Right ventricle myocardium inferior (tissue), 1 donor: Measurements from ENCODE around the gene NIN. TPM values are rescaled to one million over a fixed set of nuclear protein-coding genes. Genes with fewer than 3 reads are reported as not detected.
A peak's percentile ranks its signal among the peaks of the same experiment; 100 is the strongest.

Experiments
- ATAC-seq: fragments of 200-7000 bp; cut with Tn5 transposase; one replicate; pipeline ENCODE4 v1.9.1; 2020; ENCODE audit warnings: mild to moderate bottlenecking, moderate library complexity
- DNase-seq: peaks from one replicate; pipeline ENCODE4 v3.0.0; 2021; ENCODE audit errors: missing footprints
- intact Hi-C: fragments of 100-400 bp; cut with DNase I; formaldehyde crosslinking; loops from one replicate; pipeline ENCODE4 v1.11.0; 2022
- total RNA-seq: library from RNA; stranded (reverse); fragmentation: NEBNext Ultra II Directional; extraction: Animal tissue kit (Norgen Biotek cat#: 25700); gene quantifications from one replicate; pipeline ENCODE4 v1.2.1, GENCODE V29; 2021
- donor health status: DM: no; HTN: yes; CAD: no; lungs with severe emphysema.

The NIN gene
- total RNA-seq, 1 donor from 2014 or later: 22.2 TPM

DNA sequence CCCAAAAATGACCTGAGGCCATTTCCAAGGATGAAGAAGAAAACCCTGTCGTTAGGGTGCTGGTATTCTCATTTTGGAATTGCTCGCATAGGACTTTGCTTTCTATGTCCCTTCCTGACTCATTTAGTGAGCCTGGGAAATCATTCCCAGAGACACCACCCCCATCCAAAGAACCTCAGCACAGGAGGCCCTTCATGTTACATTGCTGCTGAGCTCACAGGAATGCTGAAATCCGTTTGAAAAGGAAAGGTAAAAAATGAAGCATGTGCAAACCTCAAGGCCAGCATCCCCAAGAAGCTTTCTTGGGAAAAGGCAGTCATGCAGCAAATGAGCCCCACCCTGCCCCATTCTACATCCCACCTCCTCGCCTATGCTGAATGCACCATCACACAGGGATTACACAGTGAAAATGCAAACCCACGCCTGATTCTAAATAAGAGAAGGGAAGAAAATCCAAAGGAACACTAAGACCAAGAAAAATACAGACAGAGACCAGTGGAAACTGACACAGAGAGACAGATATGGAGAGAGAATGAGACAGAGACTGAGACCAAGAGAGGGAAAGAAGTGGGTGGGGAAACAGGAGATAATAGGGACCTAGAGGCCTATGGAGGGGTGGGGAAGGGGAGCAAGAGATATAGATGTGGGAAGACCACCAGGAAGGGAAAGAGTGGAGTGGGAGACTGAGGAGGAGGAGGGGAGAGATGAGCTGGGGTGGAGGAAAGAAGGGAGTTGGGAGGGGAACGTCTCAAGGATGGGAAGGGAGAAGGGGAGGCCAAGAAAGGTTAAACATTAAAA is 33.5 kb downstream of the NIN start:
- no peak for ATAC-seq
- no peak for DNase-seq
- intact Hi-C loops: no loop called here

DNA sequence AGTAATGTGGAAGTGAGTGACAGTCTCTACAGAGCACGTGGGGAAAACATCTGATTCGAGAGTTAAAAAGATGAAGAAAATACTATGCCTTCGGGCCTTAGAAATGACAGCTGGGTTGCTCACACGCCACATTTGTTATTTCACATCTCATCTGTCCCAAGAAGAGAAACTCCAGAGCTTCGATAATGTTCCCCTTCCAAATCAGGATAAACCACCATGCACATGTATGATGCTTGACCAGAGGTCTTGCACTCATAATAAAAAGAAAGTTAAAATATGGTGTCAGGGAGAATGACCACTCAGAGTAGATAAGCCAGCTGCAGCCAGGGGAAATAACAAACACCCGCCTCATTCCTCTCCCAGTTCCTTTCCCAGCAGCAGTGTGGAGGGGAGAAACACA is 34.6 kb downstream of the NIN start:
- DNase-seq (no peak), ATAC-seq (no peak)
- intact Hi-C loops: no loop called here

DNA sequence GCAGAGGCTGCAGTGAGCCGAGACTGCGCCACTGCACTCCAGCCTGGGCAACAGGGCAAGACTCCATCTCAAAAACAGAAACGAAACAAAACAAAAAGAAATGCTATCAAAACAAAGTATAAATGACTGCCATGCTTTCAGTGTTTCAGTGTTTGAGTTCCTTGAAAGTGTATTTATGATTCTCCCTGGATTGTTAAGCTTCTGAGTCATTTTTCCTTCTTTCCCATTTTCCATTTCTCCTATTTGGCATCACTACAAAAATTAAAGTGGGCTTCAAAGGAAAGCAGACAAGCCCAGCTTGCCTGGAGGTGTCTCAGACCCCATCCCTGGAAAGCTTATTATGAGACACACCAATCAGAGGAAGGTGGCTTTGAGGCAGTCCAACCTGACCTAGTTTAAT is 35.1 kb downstream of the NIN start:
- intact Hi-C loops: no loop called here

DNA sequence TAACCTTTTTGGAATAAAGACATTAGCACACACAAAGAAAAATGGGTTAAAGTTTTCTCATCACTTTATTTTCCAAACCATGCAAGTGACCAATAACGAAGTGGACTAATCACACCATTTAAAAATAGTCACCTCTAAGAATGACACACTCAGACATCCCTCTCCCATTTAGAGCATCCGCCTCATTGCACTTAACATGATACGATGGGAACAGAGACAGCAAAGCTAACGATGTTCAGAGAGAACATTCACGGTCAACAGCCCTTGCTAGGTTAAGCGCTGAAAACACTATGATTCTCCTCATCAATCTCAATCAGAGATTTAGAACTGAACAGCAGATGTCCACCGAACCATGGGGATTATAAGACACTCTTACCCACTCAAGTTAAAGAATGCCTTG is 35.8 kb downstream of the NIN start:
- intact Hi-C loops: no loop called here
- ATAC-seq: no peak
- no peak for DNase-seq

More for the DNA sequence above, 35.1 kb downstream of the NIN start:
- DNase-seq: no peak
- ATAC-seq: no peak

DNA sequence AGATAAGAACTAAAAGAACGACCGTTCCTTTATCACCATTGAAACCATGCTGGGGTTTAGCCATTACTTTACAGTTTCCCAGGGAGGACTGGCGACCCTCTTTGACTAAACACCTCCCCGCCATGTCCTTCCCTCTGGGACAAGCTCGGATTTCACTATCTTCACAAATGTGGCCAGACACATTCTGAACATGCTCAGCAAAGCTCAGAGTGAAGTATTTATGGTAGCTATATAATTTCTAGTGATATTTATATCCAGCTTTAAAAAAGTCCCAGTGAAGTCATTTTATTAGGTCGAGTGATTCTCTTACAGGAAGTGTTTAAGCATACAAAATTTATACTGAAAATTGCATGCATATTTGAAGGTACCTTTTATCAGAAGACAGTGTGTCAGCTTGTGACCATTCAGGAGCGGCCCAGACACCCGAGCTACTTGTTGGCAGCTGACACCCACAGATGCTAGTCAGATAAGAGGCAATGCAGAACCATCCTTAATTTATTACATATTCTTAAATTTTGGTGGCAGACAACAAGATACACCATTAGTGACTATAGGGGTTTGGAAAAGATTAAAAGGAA is 36.8 kb downstream of the NIN start:
- ATAC-seq: no peak
- no peak for DNase-seq
- intact Hi-C loops: loop anchor here (5.0 kb wide), 1 partner anchor 68 kb away; no protein-coding TSS in a partner anchor

DNA sequence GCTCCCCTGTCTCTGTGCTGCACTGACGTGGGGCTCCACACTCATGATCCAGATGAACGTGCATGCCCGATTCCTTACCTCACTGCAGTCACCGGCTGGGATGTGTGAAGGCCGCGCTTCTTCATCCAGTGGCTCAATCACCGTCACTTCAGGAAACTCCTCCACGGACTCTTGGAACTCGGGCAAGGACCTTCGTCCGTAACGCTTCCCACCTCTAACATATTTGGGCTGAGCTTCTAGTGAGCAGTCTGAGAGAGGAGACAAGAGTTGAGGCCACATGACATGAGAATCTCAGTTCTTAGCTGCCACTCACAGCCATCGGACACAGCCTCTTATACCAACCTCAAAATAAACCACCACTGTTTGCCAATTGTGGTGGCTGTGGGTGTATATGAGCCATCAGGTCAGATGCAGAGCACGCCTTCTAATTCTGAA is 38.3 kb downstream of the NIN start:
- intact Hi-C loops: loop anchor here (5.0 kb wide), 1 partner anchor 70 kb away; no protein-coding TSS in a partner anchor
- ATAC-seq (peak; percentile 92), DNase-seq (no peak)

DNA sequence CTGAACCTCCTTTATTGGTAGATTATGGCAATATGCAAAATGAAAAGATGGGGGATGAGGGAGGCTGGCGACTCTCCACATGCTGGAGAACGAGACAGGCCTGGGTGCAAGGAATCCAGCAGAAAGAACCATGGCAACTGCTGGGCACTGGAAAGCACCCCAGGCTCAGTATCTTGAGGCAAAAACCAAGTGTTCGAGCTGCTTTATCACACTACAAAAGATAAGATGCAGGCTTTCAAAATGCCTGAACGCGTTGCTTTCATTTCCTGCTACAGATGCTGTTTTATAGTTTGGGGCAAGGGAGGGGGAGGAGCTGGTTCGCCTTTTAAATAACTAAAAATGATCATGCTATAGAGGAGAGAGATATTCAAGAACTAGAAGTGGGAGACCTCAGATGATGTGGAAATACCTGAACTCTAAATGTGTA is 38.9 kb downstream of the NIN start:
- no peak for ATAC-seq
- DNase-seq: no peak
- intact Hi-C loops: loop anchor here (5.0 kb wide), 1 partner anchor 70 kb away; no protein-coding TSS in a partner anchor

DNA sequence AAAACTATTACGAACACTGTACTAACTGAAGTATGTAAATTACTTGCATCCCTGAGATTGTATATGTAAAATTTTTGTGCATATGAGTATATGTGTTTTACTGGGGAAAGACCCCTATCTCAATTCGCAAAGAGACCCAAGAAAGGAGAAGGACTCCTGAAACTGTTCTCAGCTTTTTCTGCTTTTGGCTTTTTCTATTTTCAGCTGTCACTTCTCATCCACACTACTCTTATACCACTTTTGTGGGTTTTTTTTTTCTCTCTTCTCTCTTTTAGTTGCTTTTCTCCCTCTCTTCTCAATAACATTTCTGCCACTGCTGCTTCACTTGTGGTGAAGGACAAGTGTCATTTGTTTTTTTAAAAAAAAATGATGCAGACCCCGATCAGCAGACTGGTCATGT is 39.8 kb downstream of the NIN start:
- DNase-seq (no peak), ATAC-seq (no peak)
- intact Hi-C loops: loop anchor here (5.0 kb wide), 1 partner anchor 71 kb away; no protein-coding TSS in a partner anchor

DNA sequence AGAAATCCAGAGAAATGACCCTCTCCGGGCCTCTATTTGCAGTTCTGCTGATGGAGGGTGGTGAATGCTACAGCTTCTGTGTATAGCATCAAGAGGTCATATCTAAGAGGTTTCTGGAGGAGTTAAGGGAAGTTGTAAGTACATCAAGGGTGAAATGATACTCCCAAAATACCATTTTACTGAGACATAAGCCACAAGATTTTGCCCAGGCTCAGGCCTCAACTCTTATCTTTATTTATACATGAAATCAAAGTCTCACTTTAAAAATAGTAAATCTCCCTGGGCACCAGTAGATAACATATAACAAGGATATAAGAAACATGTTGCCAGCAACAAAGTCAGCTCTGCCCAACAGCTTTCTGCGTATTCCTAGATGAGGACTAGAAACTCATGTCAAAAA is 40.4 kb downstream of the NIN start:
- no peak for DNase-seq
- no peak for ATAC-seq
- intact Hi-C loops: loop anchor here (5.0 kb wide), 1 partner anchor 72 kb away; no protein-coding TSS in a partner anchor

DNA sequence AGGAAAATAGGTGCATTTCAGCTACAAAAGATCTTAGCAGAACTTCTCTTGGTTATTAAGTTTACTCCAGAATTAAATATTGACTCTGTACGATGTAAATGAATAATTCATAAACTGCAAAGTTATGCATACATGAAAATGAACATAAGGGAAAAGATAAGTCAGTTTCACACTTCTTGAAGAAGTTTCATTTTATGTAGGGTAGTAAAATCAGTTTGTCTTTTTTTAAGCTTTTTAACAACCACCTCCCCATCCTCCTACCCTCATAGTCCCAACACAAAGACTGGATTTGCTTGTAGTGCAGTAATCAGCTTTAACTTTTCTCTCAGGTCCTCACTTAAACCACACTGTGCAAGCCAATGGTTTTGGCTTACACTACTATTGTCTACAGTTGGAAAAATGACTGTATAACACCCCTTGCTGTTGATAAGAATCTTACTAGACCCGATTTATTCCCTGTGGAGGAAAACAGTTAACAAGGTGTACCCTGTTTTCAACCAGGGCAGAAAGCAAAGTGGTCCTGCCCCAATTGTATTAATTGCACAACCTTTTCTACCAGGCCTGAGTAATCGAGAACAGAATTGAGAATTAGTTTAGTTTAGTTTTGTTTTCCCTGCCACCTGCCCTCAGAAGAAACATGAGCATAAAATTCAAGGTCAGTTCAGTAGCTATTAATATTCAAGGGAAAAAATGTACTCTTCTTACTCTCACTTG is 44.1 kb downstream of the NIN start:
- DNase-seq (no peak), ATAC-seq (no peak)
- intact Hi-C loops: loop anchor here (10.0 kb wide), 1 partner anchor 472 kb away; the partner anchor contains the start of genes DMAC2L and L2HGDH

DNA sequence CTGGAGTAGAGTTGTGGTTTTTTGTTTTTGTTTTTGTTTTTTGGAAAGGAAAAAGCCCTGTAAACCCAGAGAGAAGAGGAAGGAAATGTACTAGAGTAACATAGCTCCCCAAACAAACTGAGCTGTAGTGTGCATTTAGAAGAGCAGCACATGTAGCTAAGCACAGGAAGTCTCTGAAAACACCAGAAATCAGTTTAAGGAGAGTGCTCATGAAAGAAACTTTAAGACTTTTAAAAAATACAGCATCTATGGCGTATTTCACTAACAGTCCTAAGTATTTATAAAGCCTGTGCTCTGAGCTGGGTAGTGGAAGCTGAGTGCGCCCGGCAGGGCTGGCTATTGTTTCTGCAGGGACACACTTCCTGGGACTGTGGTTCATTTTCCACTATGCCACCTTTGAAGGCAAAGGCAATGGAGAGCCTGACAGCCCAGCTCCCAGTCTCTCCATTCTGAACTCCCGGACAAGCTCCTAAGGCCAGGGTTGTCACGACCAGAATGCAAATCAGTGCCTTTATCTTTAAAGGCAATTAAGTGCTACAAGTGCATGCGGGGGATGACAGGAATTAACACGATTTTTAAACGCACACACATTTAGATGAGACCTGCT is 45.4 kb downstream of the NIN start:
- intact Hi-C loops: loop anchor here (10.0 kb wide), 1 partner anchor 471 kb away; the partner anchor contains the start of genes DMAC2L and L2HGDH
- DNase-seq (no peak), ATAC-seq (peak; percentile 30)

DNA sequence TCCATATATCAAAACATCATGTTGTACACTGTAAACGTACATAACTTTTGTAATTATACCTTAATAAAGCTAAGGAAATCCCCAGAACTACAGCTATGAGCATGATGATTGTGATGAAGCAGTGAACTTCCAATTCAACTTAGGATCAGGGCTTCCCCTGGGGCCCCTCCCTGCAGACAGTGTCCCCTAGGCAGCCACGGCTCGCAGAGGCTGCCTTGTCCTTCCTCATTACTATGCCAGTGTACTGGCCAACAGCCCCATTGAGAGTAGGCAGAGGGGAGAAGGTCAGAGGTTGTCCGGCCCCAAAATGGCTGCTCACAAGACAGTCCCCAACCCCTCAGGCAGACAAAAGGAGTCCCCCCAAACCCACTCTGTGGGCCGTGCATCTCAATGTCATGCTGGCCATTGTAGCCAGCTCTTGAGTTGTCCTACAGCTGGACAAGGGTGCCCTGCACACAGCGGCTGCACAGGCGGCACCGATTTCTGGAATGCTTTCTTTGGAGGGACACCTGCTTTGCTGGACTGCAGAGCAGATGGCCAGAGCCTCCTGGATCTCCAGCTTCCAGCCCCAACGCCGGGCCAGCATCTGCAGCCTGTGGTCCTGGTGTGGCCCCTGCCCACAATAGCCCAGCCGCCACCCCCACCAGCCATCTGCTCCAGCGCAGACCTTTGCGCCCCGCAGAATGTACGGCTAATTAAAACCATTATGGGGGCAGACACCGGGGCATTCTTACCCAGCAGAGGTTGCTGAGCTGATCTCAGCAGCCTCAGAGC is 46.1 kb downstream of the NIN start:
- no peak for ATAC-seq
- no peak for DNase-seq
- intact Hi-C loops: loop anchor here (10.0 kb wide), 1 partner anchor 470 kb away; the partner anchor contains the start of genes DMAC2L and L2HGDH

DNA sequence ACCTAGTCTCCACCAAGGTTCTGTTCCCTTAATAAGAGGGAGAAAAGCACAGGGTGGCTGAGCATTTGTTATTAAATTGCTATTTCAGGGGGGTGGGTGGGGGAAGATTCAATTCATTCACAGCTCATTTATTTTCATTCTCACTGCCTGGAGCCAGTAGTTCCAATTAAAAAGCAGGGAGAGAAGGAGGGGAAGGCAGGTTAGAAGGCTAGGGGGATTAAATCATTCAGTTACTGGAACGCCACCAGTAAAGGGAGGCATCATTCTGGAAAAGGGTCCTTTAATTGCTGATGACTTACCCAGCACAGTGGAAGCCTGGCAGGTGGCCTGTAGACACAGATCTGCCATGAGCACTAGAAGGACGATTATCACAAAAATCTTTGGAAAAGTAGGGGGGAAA is 47.4 kb downstream of the NIN start:
- DNase-seq (no peak), ATAC-seq (no peak)
- intact Hi-C loops: loop anchor here (10.0 kb wide), 1 partner anchor 469 kb away; the partner anchor contains the start of genes DMAC2L and L2HGDH

DNA sequence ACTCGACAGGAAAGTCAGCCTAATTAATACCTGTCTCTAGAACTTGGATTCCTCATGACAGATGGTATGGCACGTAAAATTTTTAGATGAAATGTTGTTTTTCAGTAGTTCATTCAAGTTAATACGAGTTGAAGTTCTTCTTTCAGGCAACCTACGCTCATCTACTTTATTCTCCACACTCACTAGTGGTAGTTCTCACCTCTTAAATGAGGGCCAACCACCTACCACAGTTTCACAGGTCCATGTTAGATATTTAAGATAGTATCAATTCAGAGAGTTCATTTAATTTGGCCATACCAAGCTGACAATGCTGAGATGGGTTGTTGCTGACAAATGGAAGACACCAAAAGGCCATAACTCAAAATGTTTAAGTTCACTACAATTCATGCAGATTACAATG is 50.6 kb downstream of the NIN start:
- intact Hi-C loops: loop anchor here (10.0 kb wide), 1 partner anchor 466 kb away; the partner anchor contains the start of genes DMAC2L and L2HGDH
- DNase-seq: no peak
- ATAC-seq: no peak

DNA sequence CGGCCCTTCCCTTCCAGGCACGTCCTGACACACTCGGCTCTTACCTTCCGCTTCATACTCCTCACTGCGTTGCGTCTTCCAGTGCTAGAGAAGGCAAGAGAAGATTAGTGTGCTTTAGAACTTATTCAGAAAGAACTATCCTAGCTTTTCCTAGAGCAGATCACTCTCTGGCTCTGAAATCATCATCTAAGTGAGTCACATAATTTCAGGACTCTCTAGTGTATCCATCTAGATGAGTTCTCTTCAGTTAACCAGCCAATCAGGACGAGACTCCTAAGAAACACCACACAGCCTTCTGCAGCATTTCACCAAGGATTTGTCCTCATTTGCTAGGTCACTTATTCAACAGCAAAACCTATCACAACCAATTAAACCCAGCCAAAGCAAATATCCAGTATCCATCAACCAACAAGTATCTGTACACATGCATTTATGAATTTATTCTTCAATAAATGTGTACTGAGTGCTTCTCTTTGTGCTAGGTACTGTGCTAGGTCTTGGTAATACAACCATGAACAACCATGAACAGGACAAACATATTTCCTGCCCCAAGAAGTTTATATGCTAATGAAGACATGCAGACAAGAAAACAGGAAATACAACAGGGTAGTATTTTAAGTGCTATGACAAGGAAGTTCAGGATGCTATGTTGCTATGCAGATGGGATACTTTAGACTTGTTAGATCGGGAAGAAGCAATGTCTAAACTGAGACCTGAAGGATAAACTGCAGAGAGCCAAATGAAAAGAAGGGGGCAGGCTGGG is 52.1 kb downstream of the NIN start:
- DNase-seq (no peak), ATAC-seq (no peak)
- intact Hi-C loops: loop anchor here (5.0 kb wide), 2 partner anchors 162 to 177 kb away; no protein-coding TSS in a partner anchor

DNA sequence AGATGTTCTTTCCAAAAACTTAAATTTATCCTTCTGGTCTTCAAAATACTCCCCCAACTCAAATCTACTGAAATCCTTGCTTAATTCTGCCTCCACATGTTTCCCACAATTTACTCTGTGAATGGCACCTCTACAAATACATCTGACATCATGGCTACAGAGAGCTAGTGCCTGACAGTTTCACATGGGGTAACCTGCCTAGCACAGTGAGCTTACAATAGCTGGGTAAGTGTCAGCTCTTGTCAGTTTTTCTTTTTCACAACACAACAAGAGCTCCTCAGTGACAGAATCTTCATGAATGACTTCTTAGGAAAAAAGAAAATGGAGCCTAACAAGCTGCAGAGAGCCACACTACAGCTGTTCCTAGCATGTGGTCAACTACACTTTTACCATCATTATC is 54.4 kb downstream of the NIN start:
- no peak for ATAC-seq
- intact Hi-C loops: loop anchor here (5.0 kb wide), 2 partner anchors 159 to 174 kb away; no protein-coding TSS in a partner anchor
- no peak for DNase-seq

DNA sequence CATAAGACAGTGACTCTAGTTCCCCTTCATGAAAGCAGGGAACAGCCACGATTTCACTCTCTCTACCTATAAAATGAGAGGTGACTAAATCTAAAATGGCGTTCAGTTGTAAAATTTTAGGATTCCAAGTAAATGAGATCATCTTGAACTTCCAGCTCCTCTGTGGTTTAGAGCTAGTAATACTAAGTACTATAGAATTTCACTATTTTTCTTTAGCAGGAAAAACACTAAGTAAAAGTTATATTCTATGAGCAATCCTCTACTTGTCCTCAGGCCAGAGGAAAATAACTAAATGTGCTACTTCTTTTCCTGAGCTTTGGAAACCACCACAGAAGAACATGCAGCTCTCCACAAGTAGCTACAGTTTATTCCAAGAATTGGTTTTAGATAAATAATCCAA is 55.6 kb downstream of the NIN start:
- DNase-seq (no peak), ATAC-seq (no peak)
- intact Hi-C loops: loop anchor here (5.0 kb wide), 2 partner anchors 158 to 173 kb away; no protein-coding TSS in a partner anchor
